NCI-H1694 (cell line): Measurements from ENCODE around the gene KCNG2.
"Not testable (repeated sequence)": the region's sequence is repeated elsewhere in the genome, so short reads cannot be mapped to it uniquely, and the experiment has no call there.

Experiments used
- DNase-seq: peaks from one replicate; lab custom pipeline; 2025; lab: John Stamatoyannopoulos, UW

Gene KCNG2

DNA sequence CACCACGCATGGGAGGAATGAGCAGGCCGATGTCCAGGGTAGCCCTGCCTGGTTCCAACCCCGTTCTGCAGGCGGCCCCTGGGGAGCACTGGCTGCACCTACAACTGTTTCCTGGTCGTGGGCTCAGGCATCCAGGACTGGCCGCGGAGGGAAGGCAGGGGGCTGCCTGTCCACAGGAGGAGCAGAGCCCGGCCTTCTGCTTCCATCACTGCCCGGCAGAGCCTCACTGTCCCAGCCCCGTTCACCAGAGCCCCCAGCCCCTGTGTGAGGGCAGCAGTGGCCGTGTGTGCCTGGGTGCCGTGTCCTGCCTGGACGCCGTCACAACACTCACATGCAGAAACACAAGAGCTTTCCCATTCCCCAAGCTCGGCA is 56.2 kb downstream of the KCNG2 start:
- DNase-seq = no peak

DNA sequence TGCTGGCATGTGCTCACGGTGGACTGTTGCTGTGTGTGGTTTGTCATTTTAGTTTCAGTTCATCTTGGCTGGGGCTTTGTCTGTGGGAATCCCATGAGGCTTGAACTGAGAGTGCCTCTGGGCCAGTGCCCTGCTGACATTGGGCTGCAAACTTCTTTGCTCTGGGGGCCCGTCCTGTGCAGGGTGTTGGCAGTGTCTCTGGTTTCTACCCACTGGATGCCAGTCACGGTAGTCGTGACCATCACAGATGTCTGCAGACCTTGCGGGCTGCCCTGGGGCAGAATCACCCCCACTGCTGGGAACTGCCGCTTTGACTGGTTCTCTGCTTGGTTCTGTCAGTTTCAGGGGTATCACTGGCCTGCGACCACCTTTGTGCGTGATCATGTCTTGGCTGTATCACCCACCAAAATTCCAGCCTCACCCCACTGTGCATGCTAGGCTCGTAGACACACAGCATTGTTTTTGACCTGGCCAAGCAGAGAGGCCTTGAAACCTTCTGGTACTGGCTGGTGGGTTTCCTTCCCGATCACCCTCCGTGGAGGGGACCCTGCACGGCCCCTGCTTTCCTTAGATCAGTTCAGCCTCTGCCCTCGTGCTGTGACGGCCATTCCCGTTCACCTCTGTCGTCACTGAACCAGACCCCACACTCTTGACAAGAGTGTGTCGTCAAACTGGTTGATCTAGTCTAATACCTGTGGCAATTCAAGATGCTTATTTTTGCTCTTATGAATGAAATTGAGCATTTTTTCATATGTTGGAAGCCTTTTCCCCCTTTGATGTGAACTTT is 57.6 kb downstream of the KCNG2 start:
- no peak for DNase-seq

GRCh38 chr18:79856119-79857007 is 58.6 kb downstream of the KCNG2 start:
- DNase-seq = peak; percentile 39

DNA sequence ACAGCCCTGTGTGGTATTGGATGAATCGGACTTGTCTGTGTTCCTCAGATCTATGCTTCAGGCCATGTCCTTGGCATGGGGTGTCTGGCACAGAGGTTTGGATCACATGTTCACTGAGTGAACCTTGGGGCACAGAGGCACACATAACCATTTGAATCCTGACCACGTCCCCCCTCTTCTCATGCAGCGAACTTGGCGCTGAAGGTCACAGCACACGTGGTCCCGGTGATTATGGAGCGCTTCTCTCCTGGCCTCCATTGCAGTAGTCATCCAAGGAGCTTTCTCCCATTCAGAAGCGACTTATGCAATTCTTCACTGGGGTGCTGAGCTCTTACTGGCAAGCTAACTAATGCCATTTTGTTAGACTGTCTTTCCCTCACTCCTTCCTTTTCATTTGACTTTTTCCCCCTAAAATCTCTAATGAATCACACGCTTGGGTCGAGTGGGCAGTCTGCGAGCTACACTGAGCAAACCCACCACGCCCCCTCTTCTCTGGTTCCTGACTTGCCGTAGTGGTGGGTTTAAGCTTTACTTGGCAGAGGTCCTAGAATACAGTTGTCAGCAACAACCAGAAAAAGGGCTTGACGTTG is 59.4 kb downstream of the KCNG2 start:
- DNase-seq = peak; percentile 38

DNA sequence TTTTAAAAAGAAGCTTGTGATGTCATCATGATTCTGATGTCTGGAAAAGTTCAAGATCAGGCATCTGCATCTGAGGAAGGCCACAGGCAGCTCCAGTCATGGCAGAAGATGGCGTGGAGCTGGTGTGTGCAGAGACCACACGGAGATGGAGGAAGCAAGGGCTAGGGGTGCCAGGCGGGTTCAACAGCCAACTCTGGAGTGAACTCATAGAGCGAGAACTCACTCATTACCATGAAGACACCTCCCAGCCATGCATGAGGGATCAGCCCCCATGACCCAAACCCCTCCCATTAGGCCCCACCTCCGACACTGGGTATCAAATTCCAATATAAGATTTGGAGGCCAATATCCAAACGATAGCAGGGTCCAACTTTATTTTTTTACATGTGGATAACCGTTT is 61.6 kb downstream of the KCNG2 start:
- DNase-seq = no peak

- DNase-seq = no peak
These were observed 63.9 kb downstream of the KCNG2 start for GRCh38 chr18:79861687-79862086.

GRCh38 chr18:79862562-79862961 is 64.8 kb downstream of the KCNG2 start:
- no peak for DNase-seq

GRCh38 chr18:79863161-79864005 is 65.6 kb downstream of the KCNG2 start:
- no peak for DNase-seq

DNA sequence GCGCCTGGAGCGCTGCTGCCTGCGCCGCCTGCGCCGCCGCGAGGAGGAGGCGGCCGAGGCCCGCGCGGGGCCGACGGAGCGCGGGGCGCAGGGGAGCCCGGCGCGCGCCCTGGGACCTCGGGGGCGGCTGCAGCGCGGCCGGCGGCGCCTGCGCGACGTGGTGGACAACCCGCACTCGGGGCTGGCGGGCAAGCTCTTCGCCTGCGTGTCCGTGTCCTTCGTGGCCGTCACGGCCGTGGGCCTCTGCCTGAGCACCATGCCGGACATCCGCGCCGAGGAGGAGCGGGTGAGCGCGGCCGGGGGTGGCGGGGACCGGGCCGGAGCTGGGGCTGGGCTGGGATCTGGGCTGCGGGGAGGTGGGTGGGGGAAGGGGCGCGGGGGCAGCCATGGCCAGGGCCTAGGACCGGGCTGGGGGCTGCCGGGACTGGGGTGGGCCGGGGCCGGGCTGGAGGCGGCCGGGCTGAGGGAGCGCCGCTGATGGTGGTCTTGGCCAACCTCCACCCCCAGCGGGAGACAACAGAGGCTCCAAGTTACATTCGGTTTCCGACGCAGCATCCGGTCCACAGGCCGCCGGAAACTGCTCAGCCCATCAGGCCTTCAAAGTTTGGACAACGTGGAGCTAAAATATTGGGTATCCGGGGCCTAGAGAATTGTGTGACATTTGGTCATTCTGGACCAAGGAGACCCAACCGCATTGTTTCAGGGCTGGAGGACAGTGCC is 66.4 kb downstream of the KCNG2 start:
- DNase-seq = no peak

- not testable (repeated sequence) for DNase-seq
These were observed 67.2 kb downstream of the KCNG2 start for GRCh38 chr18:79864955-79865354.

DNA sequence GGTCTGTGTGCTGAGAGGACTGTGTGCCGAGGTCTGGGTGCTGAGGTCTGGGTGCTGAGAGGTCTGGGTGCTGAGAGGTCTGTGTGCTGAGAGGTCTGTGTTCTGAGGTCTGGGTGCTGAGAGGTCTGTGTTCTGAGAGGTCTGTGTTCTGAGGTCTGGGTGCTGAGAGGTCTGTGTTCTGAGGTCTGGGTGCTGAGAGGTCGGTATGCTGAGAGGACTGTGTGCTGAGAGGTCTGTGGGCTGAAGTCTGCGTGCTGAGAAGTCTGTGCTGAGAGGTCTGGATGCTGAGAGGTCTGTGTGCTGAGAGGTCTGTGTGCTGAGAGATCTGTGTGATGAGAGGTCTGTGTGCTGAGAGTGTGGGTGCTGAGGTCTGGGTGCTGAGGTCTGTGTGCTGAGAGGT is 68.2 kb downstream of the KCNG2 start:
- DNase-seq = not testable (repeated sequence)

- no peak for DNase-seq
These were observed 69.3 kb downstream of the KCNG2 start for GRCh38 chr18:79866889-79867574.

DNA sequence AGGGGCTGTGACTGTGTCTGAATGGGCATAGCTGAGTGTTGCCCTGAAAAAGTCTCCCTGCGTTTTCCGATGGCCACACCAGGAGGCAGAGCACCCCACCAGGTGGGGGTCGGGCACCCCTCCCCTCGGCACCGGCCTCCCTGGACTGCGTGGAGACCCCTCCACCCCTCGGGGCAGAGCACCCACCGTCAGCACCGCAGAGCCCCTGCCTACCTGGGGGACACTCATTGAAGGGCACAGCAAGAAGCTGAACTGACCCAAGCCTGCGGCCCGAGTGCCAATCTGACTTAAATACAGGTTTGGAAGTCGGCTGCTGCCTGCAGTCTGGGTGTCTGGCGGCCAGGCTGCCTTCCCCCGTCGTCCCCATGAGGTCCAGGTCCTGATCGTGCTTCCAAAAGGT is 69.9 kb downstream of the KCNG2 start:
- no peak for DNase-seq

GRCh38 chr18:79868168-79868784 is 70.5 kb downstream of the KCNG2 start:
- no peak for DNase-seq

DNA sequence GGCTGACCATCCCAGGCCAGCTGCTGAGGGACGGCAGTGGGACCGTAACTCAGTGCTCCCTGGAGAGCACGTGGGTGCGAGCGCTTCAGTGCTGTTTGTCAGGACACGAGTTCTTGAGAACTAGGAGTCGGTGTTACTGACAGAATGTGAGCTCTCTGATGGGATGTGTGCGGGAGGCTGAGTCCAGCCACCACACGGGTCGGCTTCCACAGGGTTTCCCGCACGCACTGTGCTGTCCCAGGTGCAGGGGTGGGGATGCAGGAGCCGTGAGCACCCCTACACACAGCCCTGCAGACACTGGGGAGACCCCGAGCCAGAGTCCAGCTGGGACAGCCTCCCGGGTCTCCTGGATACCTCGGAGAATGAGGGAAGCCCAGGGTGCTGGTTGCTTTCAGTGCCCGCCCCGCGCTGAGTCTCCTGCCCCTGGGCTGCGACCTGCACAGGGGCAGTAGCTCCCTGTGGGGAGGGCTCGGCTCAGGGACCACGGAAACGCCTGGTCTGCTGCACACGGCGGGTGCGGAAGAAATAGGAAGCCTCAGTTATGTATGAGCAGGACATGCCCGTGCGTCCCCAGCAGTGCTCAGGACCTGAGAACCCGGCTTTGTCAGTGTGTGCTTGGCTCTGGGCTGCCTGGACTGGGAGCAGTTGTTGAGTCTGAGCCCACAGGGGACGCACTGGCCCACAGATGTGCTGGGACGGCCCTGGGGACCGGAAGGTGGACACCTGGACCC is 71.2 kb downstream of the KCNG2 start:
- no peak for DNase-seq

- DNase-seq = no peak
These were observed 72.0 kb downstream of the KCNG2 start for GRCh38 chr18:79869591-79870300.

DNA sequence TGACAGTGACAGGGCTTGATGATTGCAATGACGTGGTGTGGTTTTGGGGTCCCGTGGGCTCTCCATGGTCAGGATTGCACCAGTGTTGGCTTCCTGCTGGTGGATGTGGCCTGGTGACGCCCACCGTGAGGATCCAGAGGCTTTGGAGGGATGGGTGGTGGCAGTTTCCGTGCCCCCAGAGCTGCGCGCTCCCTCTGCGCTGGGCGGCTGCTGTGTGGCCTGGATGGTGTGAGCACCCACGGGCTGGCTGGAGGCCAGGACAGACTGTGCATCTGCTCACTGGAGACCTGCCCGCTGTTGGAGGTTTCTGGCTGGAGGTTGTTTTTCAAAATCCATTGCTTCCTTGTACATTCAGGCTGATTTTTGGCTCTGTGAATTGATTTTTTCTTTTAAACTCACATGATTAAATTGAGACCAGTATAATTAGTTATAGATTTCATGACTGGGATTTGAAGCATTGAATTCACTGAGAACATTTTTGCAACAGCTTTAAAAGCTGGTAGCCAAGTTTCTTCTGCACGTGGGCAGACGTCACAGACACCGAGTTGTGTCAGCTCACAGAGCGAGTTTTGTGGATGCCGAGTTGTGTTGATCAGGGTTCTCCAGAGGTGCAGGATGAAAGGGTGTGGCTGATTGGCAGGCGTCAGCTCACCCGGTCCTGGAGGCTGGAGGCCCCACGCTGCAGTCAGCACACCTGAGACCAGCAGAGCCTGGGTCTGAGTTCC is 72.7 kb downstream of the KCNG2 start:
- DNase-seq = peak; percentile 58

DNA sequence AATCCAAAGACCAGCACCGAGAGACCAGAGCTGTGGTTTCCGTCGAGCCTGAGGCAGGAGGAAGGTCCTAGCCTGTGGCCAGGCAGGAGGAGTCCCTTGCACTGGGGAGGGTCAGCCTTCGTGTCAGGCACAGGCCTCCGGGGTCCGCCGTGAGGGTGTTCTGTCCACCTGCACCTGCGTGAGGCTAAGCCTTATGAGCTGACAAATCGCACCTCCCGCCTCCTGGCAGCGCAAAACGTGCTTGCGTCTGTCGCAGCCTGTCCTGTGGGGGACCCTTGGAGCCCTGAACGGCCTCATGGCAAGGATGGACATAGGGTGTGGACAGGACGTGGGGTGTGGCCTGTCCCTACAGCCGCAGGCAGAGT is 73.3 kb downstream of the KCNG2 start:
- DNase-seq = no peak
